ENCODE data around the gene ATP12A.

Gene ATP12A

DNA sequence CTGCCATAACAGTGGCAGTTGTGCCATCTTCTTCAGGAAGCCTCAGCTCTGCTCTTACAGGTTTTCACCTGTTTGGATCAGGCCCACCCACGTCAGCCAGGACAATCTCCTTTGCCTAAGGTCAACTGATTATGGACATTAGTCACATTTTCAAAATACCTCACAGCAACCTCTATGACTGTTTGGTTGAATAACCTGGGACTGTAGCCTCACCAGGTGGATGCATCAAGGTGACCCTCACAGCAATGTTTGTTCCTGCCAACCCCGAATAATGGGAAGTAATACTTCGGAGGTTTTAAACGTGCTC, 17.2 kb upstream of the ATP12A start:
- no peak for DNase-seq (ENCODE audit: low read depth, low spot score)

DNA sequence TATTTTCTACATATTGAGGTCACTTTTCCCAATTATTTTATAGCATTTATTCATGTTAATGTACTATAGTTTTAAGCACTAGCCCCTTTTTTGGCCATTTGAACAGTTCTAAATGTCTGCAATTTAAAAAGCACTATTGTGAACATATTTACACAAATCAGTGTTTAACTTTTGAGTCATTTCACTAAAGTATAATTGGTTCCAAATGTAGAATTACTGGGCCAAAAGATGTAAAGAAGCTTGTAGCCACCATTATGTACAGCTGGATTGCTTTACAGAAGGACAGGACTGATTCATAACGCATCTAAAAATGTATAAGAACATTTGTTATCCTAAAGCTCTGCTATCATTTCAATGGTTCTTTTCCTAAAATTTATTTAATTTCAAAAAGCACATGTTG, 16.6 kb upstream of the ATP12A start:
- DNase-seq (ENCODE audit: low read depth, low spot score): no peak

DNA sequence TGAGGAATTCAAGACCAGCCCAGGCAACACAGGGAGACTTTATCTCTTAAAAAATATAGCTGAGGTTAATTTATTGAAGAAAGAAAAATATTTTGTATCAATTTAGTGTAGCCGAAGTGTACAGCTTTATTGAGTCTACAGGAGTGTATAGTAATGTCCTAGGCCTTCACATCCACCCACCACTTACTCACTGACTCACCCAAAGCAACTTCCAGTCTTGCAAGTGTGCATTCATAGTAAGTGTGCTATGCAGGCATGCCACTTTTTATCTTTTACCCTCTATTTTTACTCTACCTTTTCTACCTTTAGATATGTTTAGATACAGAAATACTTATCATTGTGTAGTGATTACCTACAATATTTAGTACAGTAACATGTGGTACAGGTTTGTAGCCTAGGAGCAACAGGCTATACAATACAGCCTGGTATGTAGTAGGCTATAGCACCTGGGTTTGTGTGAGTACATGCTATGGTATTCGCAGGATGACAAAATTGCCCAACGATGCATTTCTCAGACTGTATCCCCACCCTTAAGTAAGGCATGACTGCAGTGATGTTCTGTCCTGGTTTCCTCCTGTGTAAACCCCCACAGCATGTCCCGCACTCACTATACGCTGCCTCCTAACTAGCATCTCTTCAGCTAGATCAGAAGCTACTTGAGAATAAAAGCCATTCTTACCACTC, 15.3 kb upstream of the ATP12A start:
- DNase-seq (ENCODE audit: low read depth, low spot score): no peak

DNA sequence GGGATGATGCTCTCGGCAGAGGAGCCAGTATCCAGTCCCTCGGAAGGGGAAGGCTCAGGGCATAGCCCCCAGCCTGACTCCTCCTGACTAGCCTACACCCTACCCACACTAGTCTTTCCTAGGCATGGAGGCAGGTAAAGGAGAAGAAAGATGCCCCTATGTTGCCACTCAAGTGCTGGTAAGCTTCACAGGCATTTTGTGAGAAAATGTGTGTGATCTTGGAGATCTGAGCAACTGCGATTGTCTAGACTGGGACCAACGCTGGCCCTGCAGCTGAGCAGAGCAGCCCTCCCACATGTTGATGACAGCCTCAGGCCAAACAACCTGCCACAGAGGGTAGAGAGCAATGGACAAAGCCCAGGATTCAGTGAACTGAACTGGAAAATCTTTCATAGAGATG, 11.7 kb upstream of the ATP12A start:
- DNase-seq (ENCODE audit: low read depth, low spot score): no peak

DNA sequence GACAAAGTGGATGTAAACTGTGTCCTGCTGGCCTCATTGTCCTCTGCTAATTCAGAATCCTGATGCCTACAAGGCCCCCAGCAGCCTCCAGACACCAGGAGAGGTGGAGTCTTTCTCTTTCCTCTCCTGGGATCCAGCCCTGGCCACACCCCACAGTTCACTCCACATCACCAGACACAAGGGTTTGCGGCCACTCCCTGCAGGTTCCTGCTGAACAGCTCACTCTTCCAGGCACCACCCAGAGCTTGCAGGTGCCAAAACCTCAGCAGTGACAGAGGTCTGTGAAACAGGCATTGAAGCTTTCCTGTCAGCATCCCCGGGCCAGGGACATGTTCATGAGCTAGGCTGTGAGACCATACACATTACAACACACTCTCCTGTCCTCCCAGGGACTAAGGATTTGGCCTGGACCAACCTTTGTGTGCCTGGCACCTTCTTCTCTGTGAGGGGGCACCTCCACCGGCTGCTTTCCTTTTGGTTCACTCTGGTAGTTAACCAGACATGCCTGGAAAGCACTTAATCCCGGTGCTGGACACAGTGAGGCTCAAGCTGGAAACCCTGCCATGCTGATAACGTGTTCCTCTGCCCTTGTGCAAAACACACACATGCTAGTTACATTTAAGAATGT, 11.1 kb upstream of the ATP12A start:
- no peak for DNase-seq (ENCODE audit: low read depth, low spot score)

DNA sequence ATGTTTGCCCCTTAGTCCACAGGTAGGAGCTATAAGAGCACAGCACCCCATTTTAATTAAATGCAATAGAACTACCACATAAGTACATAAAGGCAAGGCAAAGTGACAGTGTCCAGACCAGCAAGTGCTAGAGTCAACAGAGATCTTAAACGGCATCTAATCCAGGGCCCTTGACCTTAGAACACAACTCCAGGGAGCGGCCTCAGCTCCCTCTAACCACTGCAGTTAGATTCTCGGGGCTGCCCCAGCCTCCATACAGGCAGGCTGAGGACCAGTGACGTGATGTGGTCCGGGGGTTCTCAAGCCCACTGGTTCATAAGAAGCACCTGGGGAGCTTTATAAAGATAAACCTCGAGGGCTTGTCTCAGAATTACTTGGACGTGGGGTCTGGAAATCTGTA, 10.0 kb upstream of the ATP12A start:
- no peak for DNase-seq (ENCODE audit: low read depth, low spot score)

DNA sequence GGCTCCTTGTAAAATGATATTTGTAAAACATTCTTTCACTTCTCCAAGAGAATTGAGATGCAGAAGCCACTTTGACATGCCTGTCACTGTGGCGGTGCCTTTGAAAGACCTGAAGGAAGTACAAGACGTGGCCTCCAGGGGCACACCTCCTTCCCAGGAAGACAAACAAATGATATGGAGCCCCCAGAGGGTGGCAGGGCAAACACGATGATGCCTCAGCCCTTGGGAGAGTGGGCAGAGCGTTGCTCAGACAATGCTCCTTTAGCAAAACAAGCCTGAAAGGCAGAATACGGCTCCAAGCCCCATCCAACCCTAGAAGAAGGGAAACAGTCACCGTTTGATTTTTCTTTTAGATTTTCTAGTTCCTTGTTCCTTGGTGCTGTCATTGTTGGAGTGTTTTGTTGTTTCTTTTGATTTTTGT, 9.2 kb upstream of the ATP12A start:
- no peak for DNase-seq (ENCODE audit: low read depth, low spot score)

DNA sequence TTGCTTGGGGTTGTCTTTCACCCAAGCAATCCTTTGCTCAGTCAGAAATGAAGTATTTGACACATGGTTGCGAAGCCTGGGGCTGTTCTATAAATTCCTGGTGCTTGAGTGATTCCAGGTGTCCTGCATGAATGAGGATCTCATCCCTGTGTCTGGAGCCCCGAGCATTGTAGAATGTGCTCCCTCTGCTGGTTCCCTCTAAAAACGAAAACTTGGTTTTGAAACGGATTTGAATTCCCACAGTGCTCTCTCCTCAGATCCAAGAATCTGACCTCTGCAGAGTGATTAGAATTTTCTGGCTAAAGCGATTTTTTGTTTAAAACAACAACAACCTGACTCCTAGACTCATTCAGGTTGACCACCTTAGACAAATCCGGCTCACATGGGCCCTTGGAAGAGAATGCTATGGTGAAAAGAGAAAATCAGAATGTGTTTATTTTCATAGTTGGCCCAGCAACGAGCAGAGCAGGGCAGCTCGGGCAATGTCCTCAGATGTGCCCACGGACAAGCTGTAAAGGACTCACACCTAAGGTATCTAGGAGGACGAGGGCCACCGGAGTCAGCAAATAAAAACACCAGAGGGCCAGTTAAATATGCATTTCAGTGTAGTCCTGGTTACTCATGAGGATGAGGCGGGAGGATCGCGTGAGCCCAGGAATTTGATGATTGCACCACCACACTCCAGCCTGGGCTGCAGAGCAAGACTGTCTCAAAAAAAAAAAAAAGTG, 8.7 kb upstream of the ATP12A start:
- DNase-seq (ENCODE audit: low read depth, low spot score): no peak

DNA sequence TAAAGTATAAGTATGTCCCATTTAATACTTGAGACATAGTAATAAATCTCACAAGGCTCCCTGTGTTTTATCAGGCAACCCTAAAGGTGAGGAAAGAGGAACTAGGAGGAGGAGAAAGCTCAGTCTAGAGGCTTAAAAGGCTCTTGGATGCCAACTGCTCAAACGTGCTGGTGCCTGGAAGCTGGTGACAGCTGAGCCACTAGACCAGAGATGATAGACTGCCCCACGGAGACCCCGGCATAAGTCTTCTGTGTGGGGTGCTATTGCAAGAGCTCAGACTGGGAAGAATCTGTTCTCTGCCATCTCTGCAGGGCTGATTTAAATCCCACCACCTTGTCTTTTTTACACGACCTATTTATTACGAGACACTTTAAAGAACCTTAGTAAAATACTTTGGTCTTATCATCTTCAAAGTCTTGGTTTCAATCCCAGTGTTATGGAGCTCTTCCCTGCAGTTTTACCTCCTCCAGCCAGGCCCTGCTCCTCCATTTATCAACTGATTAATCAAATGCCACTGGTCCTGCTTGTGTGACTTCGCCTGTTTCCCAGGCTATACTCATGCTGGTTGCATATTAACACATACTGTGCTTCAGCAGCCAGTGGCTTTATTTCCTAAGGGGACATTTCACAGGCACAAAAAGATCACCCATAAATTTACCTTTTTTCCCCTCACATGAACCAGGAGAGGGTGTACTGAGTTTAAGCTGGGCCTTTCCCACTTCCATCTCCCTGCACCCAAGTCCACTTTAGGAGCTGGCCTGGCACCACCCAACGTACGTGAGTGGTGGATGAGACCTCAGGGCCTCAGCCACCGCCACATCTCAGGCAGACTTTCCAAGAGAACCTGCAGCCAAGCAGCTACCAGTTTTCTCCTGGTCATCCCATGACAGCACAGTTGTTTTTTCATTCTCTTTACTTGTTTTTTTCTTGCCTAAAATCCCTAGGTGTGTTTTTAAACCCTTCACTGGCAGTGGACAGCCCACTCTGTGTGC, 7.8 kb upstream of the ATP12A start:
- DNase-seq (ENCODE audit: low read depth, low spot score): no peak

DNA sequence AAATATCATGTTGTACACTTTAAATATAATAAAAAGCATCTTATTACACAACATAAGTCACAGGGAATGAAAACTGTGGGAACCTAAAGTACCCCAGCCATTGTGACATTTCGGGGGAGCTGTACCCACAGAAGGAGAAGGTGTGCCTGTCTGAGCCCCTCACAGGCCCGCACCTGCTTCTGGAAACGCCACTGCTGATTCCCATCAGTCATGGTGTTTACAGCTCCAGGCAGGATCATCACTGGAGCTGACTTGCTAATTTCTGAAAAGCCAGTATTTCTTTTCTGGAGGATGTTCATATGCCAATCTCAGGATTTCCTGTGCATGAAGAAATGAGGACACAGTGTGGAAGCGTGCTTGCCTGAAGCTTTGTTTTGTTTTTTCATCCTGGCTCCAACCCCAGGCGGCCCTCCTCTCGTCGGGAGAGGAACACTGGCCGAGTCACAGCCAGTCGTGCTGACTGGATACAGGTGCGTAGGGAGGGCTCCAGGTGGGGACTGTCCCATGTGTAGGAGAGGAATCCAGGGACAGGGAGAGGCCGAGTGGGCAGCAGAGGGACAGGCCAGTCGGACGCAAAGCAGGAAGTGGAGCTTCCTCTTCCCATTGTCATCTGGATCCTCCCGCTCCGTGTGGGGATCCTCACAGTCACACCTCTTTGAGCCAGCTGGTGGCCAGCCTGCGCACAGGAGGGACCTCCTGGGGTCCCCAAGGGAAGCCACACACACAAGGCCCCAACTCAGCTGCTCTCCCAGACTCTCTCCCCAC, 4.2 kb upstream of the ATP12A start:
- no peak for DNase-seq (ENCODE audit: low read depth, low spot score)

DNA sequence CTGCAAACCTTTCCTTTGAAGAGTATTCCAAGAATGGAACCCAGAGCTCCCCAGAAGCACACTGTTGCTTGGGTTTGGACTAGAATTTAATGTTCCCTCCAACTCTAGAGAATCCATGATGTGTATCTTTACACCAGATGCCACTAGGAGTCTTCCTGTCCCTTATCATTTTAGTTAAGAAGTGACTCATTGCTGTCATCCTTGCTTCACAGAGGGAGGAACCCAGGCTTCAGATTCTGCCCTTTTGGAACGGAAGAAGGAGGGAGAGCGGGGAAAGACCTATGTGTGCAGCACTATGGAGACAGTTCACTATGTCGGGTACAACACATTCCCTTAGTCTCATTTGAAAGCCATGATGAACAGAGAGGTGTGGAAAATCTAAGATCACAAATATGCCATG, 2.1 kb upstream of the ATP12A start:
- no peak for DNase-seq (ENCODE audit: low read depth, low spot score)

DNA sequence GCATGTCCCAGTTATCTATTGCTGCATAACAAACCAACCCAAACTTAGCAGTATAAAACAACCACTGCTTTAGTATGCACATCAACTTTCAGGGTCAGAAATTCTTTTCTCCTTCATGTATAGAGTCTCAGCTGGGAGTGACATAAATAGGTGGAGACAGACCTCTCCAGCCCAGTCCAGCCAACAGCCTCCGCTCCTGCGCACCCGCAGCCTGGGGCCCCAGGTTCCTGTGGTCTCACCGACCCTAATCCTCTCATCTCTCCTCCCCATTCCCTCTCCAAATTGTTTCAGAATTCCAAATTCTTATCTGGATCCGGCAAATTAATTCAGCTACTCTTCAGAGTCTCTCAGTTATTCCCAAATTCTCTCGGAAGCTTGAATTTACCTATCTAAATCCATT, 522 bp upstream of the ATP12A start:
- DNase-seq (ENCODE audit: low read depth, low spot score): no peak

DNA sequence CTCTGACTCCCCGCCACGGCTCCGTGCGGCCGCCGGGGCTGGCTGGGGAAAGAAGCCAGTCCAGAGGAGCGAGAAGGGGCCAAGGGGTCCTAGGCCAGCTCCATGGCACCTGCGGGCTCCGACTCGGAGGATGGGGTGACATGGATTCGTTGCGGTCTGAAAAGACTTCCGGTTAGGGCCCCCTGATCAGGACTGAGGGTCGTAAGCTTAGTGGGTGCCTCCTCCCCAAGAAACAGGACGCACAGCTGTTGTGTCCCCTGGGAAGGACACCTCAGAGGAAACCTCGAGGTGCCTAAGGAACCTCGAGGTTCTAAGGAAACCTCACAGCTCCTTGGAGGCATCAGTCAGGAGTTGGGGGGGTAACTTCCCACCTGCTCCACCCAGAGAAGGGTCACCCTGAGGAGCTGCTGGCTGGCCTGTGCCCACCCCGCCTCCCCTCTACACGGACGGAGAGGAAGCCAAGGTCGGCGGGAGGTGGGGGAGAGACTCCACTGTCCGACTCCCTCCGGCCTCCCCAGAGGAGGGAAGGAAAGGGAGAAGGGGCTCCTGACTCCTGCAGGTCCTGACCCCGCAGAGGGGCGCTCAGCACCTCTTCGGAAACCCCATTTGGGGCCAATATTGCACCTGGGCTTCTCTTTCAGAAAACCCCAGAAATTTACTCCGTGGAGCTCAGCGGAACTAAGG, 855 bp downstream of the ATP12A start:
- DNase-seq (ENCODE audit: low read depth, low spot score): no peak

DNA sequence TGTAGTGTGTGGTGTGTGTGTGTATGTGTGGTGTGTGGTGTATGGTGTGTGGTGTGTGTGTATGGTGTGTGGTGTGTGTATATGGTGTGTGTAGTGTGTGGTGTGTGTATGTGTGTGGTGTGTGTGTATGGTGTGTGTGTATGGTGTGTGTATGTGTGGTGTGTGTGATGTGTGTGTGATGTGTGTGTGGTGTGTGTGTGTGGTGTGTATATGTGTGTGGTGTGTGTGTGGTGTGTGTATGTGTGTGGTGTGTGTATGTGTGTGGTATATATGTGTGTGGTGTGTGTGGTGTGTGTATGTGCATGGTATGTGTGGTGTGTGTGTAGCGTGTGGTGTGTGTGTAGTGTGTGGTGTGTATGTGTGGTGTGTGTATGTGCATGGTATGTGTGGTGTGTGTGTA, 1.7 kb downstream of the ATP12A start:
- DNase-seq (ENCODE audit: low read depth, low spot score): no peak

DNA sequence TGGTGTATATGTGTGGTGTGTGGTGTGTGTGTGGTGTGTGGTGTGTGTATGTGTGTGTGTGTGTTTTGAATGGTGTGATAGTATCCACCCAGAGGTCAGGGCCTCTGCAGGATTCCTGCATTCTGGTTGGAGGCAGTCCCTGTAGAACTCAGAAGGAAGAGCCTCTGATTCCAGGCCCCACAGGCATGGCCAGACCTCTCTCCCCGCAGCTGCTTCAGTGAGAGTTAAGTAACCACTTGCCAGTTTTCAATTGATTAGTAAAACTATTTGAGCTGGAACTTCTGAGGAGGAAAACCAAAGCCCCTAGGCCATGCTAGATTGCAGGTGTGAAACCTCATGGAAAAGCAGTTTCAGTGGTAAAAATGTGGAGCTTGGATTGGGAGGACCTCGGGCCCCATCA, 2.1 kb downstream of the ATP12A start:
- no peak for DNase-seq (ENCODE audit: low read depth, low spot score)

DNA sequence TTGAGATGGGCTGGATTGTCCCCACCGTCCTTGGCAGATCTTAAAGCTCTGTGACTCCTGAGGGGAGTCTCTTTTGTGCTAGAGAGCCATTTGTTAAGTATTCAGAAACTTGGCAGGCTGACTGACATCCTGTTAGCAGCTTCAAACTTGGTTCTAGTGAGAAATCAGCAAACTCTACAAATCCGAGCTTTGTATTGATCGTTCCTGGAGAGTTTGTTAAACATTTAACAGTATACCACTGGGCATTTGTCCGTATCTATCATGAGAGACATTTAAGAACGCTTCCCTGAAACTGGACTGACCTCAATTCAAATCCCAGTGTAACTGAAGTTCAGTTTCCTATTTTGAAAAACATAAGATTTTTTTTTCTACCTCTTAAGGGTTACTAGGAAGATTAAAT, 3.1 kb downstream of the ATP12A start:
- no peak for DNase-seq (ENCODE audit: low read depth, low spot score)

DNA sequence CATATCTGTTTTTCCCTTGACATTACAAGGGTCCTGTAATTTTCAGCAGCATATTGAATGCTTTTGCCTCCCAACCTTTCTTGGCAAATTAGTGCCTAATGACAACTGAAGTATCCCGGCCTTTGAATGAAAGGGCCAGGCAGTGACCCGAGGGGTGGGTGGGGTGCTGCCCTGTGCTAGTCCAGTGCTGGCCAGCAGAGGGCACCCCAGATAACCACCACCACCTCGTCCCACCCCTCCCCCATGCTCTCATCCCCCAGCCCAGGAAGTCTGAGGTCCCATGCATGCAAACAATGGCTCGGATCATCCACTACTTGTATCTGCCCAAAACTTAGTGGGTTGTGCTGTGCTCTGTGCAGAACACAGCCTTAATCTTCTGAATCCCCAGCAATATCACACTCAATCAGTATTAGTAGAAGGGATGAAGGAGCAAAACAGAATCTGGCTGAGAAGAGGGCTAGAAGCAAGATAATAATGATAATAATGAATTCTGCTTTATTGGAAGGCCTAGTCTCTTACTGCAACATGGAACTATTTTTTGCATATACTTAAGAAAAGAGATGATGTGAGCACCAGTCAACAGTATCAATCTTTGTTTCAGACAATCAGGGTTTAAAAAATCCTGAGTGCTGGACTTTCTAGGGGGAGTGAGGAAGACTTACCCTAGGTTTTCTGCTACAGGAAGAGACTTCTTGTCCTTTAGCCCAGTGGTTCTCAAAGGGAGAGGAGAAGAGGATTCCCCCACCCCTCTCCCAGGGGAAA, 3.8 kb downstream of the ATP12A start:
- DNase-seq (ENCODE audit: low read depth, low spot score): no peak

DNA sequence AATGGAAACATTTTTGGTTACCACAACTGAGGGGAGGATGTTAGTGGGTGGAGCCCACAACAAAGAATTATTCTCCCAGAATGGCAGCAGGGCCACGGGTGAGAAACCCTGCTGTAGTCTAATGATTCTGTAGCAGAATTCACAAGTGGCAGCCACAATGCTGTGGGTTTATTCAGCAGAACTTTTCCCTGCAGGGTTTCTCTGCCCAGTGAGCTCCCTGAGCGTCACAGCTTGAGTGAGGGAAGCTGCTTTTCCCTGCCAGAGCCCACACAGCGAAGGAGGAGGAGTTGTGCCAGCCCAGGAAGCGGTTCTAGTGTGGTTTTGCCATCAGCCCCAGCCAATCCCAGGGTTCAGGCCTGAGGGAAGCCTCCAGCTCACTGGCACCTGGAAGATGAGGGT, 4.4 kb downstream of the ATP12A start:
- DNase-seq (ENCODE audit: low read depth, low spot score): no peak

DNA sequence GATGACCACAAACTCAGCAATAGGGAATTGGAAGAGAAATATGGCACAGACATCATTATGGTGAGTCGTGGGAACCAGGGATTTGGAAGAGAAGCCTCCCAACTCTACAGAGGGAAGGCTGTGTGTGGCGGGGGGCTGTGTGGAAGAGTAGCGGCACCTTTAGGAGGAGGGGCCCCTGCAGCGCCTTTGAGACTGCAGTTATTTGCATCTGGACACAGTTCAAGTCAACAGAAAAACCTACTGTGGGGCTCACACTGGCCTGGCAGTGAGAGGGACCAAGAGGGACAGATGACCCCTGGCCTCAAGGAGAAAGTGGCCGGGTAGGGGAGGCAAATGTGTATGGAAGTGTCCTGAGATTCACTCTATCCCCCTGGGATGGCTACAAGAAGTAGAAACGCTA, 5.1 kb downstream of the ATP12A start:
- no peak for DNase-seq (ENCODE audit: low read depth, low spot score)

DNA sequence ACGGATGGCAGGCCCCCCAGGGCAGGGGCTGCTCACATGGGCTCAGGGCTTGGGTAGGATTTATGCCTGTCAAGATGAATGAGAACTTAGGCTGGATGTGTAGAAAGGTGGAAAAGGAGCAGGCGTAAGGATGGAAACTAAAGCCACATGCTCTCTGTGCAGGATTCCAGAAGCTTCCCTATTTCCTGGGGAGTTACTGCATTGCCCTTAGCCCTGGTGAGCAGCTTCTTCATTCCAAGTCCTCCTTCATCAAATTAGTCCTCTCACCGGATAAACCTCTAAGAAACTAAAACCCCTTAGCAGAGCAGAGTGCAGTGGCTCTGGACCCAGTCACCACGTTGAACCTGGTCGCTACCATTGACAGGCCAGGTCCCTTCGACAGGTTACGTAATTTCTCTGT, 7.4 kb downstream of the ATP12A start:
- DNase-seq (ENCODE audit: low read depth, low spot score): no peak

Data from iPS DF 19.7 (cell line).